ENCODE results near the gene CDCA7.

DNA sequence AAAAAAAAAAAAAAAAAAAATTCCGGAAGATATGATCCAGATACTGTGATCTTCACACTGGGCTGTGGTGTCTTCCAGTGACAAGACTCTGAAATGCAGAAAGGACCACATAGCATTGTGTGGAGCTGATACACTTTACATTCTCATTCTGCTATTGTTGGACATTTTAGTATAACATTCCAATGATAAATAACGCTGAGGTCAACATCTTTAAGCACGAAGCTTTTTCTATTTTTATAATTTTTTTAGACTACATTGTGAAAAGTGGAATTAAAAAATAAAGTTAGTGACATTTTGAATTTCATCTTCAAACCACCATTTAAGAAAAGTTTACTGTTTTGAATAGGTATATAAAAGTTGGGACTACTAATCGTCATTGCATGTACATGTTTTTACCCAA lies 62.7 kb downstream of the CDCA7 start:
- TF ChIP-seq EZH2 (IDR thresholded peaks at IDR 0.05; ENCODE audit: borderline replicate concordance, insufficient read depth, low read length, poor library complexity, severe bottlenecking) (no peak), SMC3 (conservative IDR thresholded peaks at IDR 0.05; ENCODE audit: poor library complexity) (no peak), TAF1 (IDR thresholded peaks at IDR 0.05; ENCODE audit: low read depth) (no peak), RAD21 (conservative IDR thresholded peaks at IDR 0.05) (no peak), EP300 (conservative IDR thresholded peaks at IDR 0.05; ENCODE audit: poor library complexity, severe bottlenecking) (no peak), POLR2AphosphoS5 (IDR thresholded peaks at IDR 0.05) (no peak)
- TF ChIP-seq, protein P1, sequence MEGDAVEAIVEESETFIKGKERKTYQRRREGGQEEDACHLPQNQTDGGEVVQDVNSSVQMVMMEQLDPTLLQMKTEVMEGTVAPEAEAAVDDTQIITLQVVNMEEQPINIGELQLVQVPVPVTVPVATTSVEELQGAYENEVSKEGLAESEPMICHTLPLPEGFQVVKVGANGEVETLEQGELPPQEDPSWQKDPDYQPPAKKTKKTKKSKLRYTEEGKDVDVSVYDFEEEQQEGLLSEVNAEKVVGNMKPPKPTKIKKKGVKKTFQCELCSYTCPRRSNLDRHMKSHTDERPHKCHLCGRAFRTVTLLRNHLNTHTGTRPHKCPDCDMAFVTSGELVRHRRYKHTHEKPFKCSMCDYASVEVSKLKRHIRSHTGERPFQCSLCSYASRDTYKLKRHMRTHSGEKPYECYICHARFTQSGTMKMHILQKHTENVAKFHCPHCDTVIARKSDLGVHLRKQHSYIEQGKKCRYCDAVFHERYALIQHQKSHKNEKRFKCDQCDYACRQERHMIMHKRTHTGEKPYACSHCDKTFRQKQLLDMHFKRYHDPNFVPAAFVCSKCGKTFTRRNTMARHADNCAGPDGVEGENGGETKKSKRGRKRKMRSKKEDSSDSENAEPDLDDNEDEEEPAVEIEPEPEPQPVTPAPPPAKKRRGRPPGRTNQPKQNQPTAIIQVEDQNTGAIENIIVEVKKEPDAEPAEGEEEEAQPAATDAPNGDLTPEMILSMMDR (IDR thresholded peaks at IDR 0.05; ENCODE audit: poor library complexity, severe bottlenecking) = no peak
- TF ChIP-seq, protein P2, sequence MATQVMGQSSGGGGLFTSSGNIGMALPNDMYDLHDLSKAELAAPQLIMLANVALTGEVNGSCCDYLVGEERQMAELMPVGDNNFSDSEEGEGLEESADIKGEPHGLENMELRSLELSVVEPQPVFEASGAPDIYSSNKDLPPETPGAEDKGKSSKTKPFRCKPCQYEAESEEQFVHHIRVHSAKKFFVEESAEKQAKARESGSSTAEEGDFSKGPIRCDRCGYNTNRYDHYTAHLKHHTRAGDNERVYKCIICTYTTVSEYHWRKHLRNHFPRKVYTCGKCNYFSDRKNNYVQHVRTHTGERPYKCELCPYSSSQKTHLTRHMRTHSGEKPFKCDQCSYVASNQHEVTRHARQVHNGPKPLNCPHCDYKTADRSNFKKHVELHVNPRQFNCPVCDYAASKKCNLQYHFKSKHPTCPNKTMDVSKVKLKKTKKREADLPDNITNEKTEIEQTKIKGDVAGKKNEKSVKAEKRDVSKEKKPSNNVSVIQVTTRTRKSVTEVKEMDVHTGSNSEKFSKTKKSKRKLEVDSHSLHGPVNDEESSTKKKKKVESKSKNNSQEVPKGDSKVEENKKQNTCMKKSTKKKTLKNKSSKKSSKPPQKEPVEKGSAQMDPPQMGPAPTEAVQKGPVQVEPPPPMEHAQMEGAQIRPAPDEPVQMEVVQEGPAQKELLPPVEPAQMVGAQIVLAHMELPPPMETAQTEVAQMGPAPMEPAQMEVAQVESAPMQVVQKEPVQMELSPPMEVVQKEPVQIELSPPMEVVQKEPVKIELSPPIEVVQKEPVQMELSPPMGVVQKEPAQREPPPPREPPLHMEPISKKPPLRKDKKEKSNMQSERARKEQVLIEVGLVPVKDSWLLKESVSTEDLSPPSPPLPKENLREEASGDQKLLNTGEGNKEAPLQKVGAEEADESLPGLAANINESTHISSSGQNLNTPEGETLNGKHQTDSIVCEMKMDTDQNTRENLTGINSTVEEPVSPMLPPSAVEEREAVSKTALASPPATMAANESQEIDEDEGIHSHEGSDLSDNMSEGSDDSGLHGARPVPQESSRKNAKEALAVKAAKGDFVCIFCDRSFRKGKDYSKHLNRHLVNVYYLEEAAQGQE (IDR thresholded peaks at IDR 0.05; ENCODE audit: borderline replicate concordance) = no peak
